GM18873 (cell line): ENCODE measurements around the gene AKT3.

ENCODE experiments used
- ATAC-seq: cut with Tn5 transposase; IDR thresholded peaks from one replicate; pipeline ENCODE4 v1.9.1; 2021; ENCODE audit warnings: mild to moderate bottlenecking, moderate library complexity, moderate number of reproducible peaks; ENCODE audit not compliant: unreplicated experiment, low FRiP score

The AKT3 gene

DNA sequence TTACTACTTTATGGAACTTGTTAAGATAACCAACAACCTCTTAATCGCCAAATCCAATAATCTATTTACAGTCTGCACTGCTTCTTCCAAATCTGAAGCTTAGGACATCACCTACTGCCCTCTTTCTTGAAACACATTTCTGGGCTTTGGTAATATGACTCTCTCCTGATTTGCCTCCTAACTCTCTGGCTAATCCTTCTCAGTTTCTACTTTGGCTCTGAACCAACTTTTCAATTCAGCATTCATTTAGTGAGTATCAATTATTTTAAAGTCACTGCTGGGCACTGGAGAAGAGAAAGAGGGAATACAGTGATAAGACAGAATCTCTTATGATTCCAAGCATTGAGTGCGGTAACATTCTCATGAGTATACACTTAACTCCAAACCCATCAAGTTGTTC is 275.0 kb downstream of the AKT3 start:
- ATAC-seq = no peak

- no peak for ATAC-seq
Observed at GRCh38 chr1:243572940-243573339, 277.1 kb downstream of the AKT3 start.

- ATAC-seq = no peak
Observed at GRCh38 chr1:243568793-243569192, 281.2 kb downstream of the AKT3 start.

DNA sequence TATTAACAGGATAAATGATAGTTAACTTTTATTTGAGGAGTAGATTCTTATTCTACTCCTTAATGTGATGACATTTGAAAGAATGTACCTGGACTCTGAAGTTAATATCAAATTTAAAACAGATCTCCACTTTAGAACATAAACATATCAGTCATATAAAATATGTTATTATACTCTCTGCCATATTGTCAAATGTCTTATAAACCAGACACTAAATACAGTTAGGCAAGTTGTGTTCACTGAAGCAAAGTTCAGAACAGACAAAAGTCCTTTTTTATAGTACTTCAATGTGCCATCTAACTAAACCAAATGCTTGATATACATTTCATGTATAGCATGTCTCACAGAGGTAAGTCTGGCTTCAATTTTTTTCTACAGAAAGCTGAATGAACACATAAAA is 285.2 kb downstream of the AKT3 start:
- no peak for ATAC-seq

- no peak for ATAC-seq
Observed at GRCh38 chr1:243563732-243564131, 286.3 kb downstream of the AKT3 start.

DNA sequence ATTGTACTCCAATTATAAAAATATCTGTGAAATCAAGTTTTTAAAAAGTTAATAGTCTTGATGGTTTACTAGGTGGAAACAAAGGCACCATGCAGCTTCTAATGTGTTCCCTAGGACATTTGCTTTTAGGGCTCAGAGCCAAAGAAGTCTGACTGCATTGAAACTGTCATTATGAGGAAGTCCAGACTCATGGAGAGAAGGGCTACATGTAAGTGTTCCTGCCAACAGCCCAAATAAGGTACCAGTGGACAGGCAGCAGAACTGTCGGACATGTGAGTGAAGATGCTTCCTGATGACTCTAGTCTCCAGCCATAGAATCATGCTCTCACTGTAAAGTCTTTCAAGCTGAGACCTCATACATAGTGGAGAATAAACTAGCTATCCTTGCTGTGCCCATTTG is 287.6 kb downstream of the AKT3 start:
- no peak for ATAC-seq

- no peak for ATAC-seq
Observed at GRCh38 chr1:243561588-243562319, 288.3 kb downstream of the AKT3 start.

GRCh38 chr1:243559575-243560162 is 290.4 kb downstream of the AKT3 start:
- ATAC-seq = no peak

GRCh38 chr1:243558576-243558975 is 291.5 kb downstream of the AKT3 start:
- ATAC-seq = no peak

DNA sequence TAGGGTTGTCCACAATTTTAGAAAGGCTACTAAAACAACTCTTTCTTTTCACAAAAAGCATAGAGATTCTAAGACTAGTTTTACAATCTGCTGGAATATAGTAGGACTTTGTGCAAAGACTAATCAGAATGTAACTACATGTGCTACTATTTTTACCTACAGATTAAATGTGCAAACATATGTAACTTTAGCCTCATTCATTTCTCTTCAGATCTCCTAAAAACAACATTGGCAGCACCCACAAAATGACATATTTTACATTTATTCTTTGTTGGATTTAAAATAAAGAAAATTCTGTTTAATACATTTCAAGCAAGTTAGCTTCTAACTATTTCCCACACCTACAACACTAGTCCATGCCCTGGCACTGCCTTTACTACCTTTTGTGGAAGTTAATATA is 292.2 kb downstream of the AKT3 start:
- ATAC-seq = no peak

GRCh38 chr1:243554686-243555085 is 295.4 kb downstream of the AKT3 start:
- no peak for ATAC-seq

DNA sequence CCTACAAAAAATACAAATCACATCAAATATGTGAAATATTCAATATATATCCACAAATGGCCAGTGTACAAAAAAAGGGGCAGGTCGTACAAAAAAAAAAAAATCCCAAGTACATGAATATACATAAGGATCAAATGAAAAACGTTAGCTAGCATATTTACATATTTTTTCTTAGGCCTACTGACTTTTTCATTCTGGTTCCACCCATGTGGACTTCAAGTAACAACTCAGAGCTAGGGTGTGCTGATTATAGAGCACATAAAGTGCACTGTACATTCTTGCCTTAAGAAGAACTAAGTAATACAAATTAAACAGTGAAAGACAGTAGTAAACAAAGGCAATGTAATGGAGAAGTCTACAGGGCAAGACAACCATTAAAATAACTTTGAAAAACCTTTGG is 297.0 kb downstream of the AKT3 start:
- ATAC-seq = no peak

GRCh38 chr1:243550276-243550675 is 299.8 kb downstream of the AKT3 start:
- no peak for ATAC-seq

- ATAC-seq = no peak
Observed at GRCh38 chr1:243549791-243550190, 300.3 kb downstream of the AKT3 start.

- ATAC-seq = no peak
Observed at GRCh38 chr1:243549108-243549507, 300.9 kb downstream of the AKT3 start.

DNA sequence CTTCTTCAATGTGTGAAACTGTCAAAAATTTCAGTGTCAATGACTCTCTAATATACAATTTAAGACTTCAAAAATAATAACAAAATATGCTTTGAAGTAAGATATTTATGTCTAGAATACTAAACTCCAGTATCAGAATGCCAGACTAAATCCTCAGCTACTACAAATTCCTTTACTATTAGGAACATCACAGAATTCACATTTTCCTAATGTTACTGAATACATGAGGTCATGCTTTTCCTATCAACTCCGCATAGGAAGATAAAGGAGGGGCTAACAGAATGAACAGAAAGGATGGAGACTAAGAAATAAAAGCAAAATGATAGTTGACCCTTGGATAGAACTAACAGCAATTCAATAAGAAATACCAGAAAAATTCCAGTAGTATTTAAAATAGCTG is 301.5 kb downstream of the AKT3 start:
- no peak for ATAC-seq

- ATAC-seq = no peak
Observed at GRCh38 chr1:243547891-243548290, 302.2 kb downstream of the AKT3 start.

DNA sequence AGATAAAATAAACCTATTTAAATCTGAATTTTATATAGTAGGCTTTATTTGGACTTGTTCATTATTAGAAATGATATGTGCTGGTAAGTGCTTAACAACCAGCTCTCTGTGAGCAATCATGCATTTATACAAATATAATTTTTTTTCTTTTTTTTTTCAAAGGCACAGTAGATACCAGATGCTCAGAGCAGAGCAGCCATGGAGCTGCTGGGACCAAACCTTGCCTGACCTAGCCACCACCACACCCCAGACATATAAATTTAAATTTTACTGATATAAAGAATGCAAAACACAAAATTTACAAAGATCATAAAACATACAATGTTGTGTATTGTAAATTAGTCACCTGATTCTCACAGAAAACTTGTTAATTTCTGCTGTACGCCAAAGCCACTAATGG is 303.6 kb downstream of the AKT3 start:
- ATAC-seq = no peak

DNA sequence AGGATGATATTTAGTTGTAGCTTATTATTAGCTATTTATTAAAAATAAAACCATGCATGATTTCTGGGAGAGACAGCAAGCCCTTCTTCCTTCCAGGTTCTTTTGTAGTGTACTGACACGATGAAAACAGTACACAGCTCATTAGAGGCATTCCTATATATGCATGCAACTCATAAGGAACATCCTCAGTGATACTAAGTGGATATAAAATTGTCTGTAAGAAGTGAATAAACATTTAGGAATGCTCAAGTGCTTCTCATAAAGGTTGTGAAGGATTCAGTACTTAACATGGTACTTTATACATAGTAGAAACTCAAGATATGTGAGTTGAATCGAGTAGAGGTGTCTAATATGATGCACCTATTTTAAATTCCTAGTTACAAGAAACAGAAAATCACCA is 306.5 kb downstream of the AKT3 start:
- no peak for ATAC-seq

DNA sequence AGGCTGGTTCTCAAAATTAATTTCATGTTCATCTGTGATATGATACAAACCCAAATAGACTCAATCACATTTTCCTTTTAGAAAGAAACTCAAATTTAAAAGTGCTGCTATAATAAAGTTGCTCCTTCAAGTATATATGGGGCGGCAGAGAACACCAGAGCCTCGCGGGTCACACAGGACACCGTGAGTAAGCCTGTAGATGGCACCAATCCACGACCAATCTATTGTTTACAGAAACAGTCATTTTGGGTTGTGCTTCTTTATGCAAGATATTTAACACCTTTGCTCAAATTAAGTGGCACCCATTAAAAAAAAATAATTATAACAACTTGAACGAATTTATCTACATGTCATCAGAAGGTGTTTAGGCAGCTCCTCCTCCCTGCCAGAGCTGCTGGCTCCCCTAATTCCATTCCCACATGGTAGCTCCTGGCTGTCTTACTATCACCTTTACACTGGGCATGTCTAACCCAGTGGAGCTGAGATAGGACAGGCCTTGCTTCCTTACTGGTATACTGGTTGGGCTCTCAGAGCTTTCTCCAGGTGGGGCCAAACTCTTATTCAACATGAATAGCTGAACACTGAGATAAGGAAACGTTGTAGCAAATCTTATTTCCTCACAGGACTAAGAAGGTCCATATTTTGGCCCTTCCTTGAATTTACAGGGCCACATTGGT is 307.2 kb downstream of the AKT3 start:
- no peak for ATAC-seq

DNA sequence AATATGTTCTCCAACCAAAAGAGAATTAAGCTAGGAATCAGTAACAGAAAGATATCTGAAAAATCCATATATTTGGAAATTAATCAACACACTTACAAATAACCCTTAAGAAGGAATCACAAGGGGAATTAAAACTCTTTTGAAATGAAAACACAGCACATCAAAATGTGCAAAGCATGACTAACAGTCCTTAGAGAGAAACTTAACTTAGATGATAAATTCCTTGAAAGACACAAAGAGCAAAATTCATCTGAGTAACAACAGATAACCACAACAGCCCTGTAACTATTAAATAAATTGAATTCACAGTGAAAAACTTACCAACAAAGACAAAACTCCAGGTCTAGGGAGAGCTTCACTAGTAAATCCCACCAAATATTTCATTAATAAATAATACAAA is 310.4 kb downstream of the AKT3 start:
- no peak for ATAC-seq

DNA sequence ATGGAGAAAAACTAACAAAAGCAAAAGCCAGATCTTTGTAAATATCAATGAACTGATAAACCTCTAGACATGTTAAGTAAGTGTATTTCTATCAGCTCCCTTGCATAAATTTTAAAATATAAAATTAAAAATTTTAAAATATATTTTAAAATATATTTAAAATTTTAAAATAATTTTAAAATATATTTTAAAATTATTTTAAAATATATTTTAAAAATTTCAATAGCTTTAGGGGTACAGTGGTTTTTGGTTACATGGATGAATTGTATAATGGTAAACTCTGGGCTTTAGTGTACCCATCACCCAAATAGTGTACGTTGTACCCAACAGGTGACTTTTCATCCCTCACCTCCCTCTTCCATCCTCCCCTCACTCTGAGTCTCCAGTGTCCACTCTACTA is 315.0 kb downstream of the AKT3 start:
- no peak for ATAC-seq
